Neural progenitor cell (in vitro differentiated cells): Measurements from ENCODE around the gene WDR64. TPM values are rescaled to one million over a fixed set of nuclear protein-coding genes. Genes with fewer than 3 reads are reported as not detected.

Experiments
- DNase-seq: peaks from one replicate; pipeline ENCODE4 v3.0.0-alpha.2; 2016; ENCODE audit warnings: low spot score
- H2AFZ ChIP-seq: fragments of 200-600 bp; sonication (generic); replicated peaks from 2 replicates; pipeline ENCODE4 v1.6.1; 2016; ENCODE audit warnings: antibody characterized with exemption
- H3F3A ChIP-seq: fragments of 200-600 bp; sonication (generic); 2 replicates; pipeline ENCODE4 v1.6.1; 2016; ENCODE audit warnings: antibody characterized with exemption, low read depth
- H3K27ac ChIP-seq: fragments of 200-600 bp; sonication (generic); 2 replicates; pipeline ENCODE4 v1.5.1; 2016; ENCODE audit warnings: mild to moderate bottlenecking
- H3K27me3 ChIP-seq: fragments of 200-600 bp; sonication (generic); 2 replicates; pipeline ENCODE4 v1.6.1; 2016; ENCODE audit warnings: mild to moderate bottlenecking, moderate library complexity
- H3K36me3 ChIP-seq: fragments of 200-600 bp; sonication (generic); 2 replicates; pipeline ENCODE4 v1.5.1; 2016
- H3K4me1 ChIP-seq: fragments of 200-600 bp; sonication (generic); 2 replicates; pipeline ENCODE4 v1.6.1; 2016; ENCODE audit warnings: mixed run types
- H3K4me2 ChIP-seq: fragments of 200-600 bp; sonication (generic); 2 replicates; pipeline ENCODE4 v1.6.1; 2016
- H3K4me3 ChIP-seq: fragments of 200-600 bp; sonication (generic); 2 replicates; pipeline ENCODE4 v1.5.1; 2016
- H3K79me2 ChIP-seq: fragments of 200-600 bp; sonication (generic); 2 replicates; pipeline ENCODE4 v1.6.1; 2016; ENCODE audit warnings: low read depth
- H3K9ac ChIP-seq: fragments of 200-600 bp; sonication (generic); 2 replicates; pipeline ENCODE4 v1.6.1; 2016
- H3K9me3 ChIP-seq: fragments of 200-600 bp; sonication (generic); 2 replicates; pipeline ENCODE4 v1.5.1; 2016; ENCODE audit warnings: low read depth
- H4K20me1 ChIP-seq: fragments of 200-600 bp; sonication (generic); 2 replicates; pipeline ENCODE4 v1.6.1; 2016; ENCODE audit warnings: low read depth
- H3K27ac Mint-ChIP-seq: 3 replicates; pipeline ENCODE4 v1.8.0; 2021; ENCODE audit warnings: mixed read lengths
- H3K27me3 Mint-ChIP-seq: 2 replicates; pipeline ENCODE4 v1.8.0; 2022; ENCODE audit warnings: low read depth, mild to moderate bottlenecking, inconsistent platforms, moderate library complexity, mixed read lengths; ENCODE audit not compliant: insufficient read depth
- H3K36me3 Mint-ChIP-seq: 3 replicates; pipeline ENCODE4 v1.8.0; 2021; ENCODE audit warnings: mixed read lengths
- H3K4me1 Mint-ChIP-seq: 3 replicates; pipeline ENCODE4 v1.8.0; 2021; ENCODE audit warnings: mixed read lengths
- H3K4me3 Mint-ChIP-seq: 3 replicates; pipeline ENCODE4 v1.8.0; 2021; ENCODE audit warnings: mild to moderate bottlenecking, moderate library complexity, mixed read lengths
- H3K9me3 Mint-ChIP-seq: 3 replicates; pipeline ENCODE4 v1.8.0; 2020; ENCODE audit warnings: mixed read lengths
- CTCF ChIP-seq: fragments of 200-600 bp; sonication (generic); IDR thresholded peaks from 2 replicates; pipeline ENCODE4 v1.5.1; 2017; ENCODE audit warnings: antibody characterized with exemption, mild to moderate bottlenecking
- EZH2 ChIP-seq: fragments of 200-600 bp; sonication (generic); IDR thresholded peaks from 2 replicates; pipeline ENCODE4 v1.6.1; 2017; ENCODE audit warnings: antibody characterized with exemption, mild to moderate bottlenecking, moderate library complexity
- EZH2phosphoT487 ChIP-seq: fragments of 200-600 bp; sonication (generic); IDR thresholded peaks from 2 replicates; pipeline ENCODE4 v1.6.1; 2017; ENCODE audit warnings: antibody characterized with exemption
- total RNA-seq: library from RNA; depleted of rRNA; stranded (reverse); fragments of >200 nt; gene quantifications from 2 replicates; pipeline ENCODE4 v1.2.3, GENCODE V29; 2015; ENCODE audit warnings: low replicate concordance

WDR64 gene
- total RNA-seq, 1 donor from 2014 or later: not detected

GRCh38 chr1:241696815-241697639, 44.9 kb downstream of the WDR64 start:
- Mint-ChIP-seq H3K36me3 (no peaks in the 10 kb centered on the region), H3K9me3 (no peaks in the 10 kb centered on the region), H3K4me1 (no peaks in the 10 kb centered on the region), H3K4me3 (no peak overlapping the region), H3K27me3 (no peaks in the 10 kb centered on the region), H3K27ac (no peak overlapping the region)
- no peaks in the 10 kb centered on the region for H3K36me3 ChIP-seq
- H3K9me3 ChIP-seq: no peaks in the 10 kb centered on the region
- no peaks in the 10 kb centered on the region for H3F3A ChIP-seq
- no peak overlapping the region for H3K27ac ChIP-seq
- H2AFZ ChIP-seq: no peak overlapping the region
- no peak overlapping the region for H3K4me3 ChIP-seq
- H3K9ac ChIP-seq: no peak overlapping the region
- TF ChIP-seq CTCF (no peak), EZH2 (no peak), EZH2phosphoT487 (no peak)
- H3K4me1 ChIP-seq: no peaks in the 10 kb centered on the region
- H3K27me3 ChIP-seq: no peaks in the 10 kb centered on the region
- no peaks in the 10 kb centered on the region for H4K20me1 ChIP-seq
- H3K79me2 ChIP-seq: no peaks in the 10 kb centered on the region
- DNase-seq: no peak
- H3K4me2 ChIP-seq: no peak overlapping the region

GRCh38 chr1:241697640-241698018, 45.5 kb downstream of the WDR64 start:
- H3K27me3 ChIP-seq: no peaks in the 10 kb centered on the region
- TF ChIP-seq CTCF (no peak), EZH2 (no peak), EZH2phosphoT487 (no peak)

GRCh38 chr1:241698177-241698576, 46.1 kb downstream of the WDR64 start:
- no peaks in the 10 kb centered on the region for H3K27me3 ChIP-seq
- DNase-seq: no peak
- no peak overlapping the region for H3K4me3 Mint-ChIP-seq

More at GRCh38 chr1:241697640-241698018, 45.5 kb downstream of the WDR64 start:
- no peaks in the 10 kb centered on the region for H3K4me1 ChIP-seq
- no peaks in the 10 kb centered on the region for H3F3A ChIP-seq
- Mint-ChIP-seq H3K27ac (no peak overlapping the region), H3K4me3 (no peak overlapping the region), H3K9me3 (no peaks in the 10 kb centered on the region), H3K4me1 (no peaks in the 10 kb centered on the region), H3K36me3 (no peaks in the 10 kb centered on the region), H3K27me3 (no peaks in the 10 kb centered on the region)
- DNase-seq: no peak
- H4K20me1 ChIP-seq: no peaks in the 10 kb centered on the region
- no peaks in the 10 kb centered on the region for H3K79me2 ChIP-seq
- H3K27ac ChIP-seq: no peak overlapping the region
- H3K9me3 ChIP-seq: no peaks in the 10 kb centered on the region
- H3K36me3 ChIP-seq: no peaks in the 10 kb centered on the region
- H2AFZ ChIP-seq: no peak overlapping the region
- H3K4me3 ChIP-seq: no peak overlapping the region
- H3K4me2 ChIP-seq: no peak overlapping the region
- H3K9ac ChIP-seq: no peak overlapping the region

More at GRCh38 chr1:241698177-241698576, 46.1 kb downstream of the WDR64 start:
- H3K79me2 ChIP-seq: no peaks in the 10 kb centered on the region
- Mint-ChIP-seq H3K27me3 (no peaks in the 10 kb centered on the region), H3K9me3 (no peaks in the 10 kb centered on the region), H3K27ac (no peak overlapping the region), H3K36me3 (no peaks in the 10 kb centered on the region), H3K4me1 (no peaks in the 10 kb centered on the region)
- H3K27ac ChIP-seq: no peak overlapping the region
- H3K9me3 ChIP-seq: no peaks in the 10 kb centered on the region
- H3K36me3 ChIP-seq: no peaks in the 10 kb centered on the region
- no peaks in the 10 kb centered on the region for H3F3A ChIP-seq
- no peak overlapping the region for H3K4me2 ChIP-seq
- no peak overlapping the region for H2AFZ ChIP-seq
- no peak overlapping the region for H3K9ac ChIP-seq
- H3K4me3 ChIP-seq: no peak overlapping the region
- TF ChIP-seq EZH2phosphoT487: no peak
- TF ChIP-seq EZH2: no peak
- TF ChIP-seq CTCF: no peak
- no peaks in the 10 kb centered on the region for H4K20me1 ChIP-seq
- H3K4me1 ChIP-seq: no peaks in the 10 kb centered on the region
